GM13976 (cell line): Measurements from ENCODE around the gene PPP2R5C.
A peak's percentile ranks its signal among the peaks of the same experiment; 100 is the strongest.

Experiments
- DNase-seq: peaks from one replicate; pipeline ENCODE4 v3.0.0; 2012; ENCODE audit warnings: low spot score
- CTCF ChIP-seq: IDR thresholded peaks from 2 replicates; pipeline ENCODE4 v1.5.1; 2012; ENCODE audit warnings: borderline replicate concordance, mild to moderate bottlenecking; ENCODE audit not compliant: insufficient read depth; ENCODE audit errors: extremely low read depth, missing control alignments, control extremely low read depth
- in situ Hi-C: fragments of 300-500 bp; cut with MboI; formaldehyde crosslinking; loops from one replicate; pipeline ENCODE4 v1.12.0; 2022; ENCODE audit warnings: low sequenced_read_pairs, mixed read lengths, inconsistent platforms; ENCODE audit not compliant: unreplicated experiment

PPP2R5C gene

DNA sequence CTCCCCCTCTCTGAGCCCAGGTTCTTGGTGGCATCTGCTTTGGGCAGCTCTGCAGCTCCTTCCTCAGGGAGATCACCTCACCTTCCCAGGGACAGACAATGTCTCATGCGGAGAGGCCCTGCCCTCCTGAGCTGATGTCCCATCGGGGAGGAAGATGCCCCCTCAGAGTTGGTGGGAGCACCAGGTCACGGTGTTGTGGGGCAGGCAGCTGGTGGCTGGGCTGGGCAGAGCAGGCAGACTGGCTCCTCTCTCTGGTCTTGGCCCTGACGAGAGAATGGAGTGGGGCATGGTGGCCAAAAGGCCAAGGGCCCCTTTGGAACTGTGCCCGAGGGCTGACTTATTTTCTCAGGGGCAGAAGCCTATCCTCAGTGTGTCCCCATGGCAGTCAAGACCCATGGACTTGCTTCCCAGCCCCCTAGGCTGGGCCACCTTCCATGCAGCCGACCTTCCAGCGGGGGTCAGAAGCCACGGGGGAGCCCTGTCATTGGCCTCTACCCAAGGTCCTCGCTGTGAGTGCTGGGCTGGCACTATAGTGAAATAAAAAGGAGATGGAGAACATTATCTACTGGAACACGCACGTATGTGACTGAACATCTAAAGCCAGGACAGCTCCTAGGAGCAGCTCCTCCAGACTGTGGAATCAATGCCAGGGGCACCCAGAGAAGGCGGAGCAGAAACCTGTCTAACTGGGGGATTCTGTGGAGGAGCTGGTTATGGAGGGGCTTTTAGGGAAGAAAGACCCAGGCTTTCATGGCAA lies 21.9 kb downstream of the PPP2R5C start:
- no peak for DNase-seq
- in situ Hi-C loops = no loop called here
- TF ChIP-seq CTCF = no peak

DNA sequence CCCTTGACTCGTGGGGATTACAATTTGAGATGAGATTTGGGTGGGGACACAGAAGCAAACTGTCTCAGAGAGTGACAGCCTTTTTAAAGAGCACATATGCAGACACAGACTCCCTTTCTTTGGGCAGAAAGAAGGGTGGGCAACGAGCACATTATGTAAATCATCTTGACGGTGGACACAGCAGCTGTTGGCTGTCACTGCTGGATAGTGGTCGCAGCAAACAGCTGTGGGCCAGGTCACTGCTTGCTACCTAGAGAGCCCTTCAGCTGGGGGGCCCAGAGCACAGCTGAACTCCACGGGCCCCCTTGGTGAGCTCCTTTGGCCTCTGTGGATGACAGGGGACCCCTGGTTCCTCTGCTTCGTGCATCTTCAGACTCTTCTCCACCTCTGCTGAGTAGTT lies 23.1 kb downstream of the PPP2R5C start:
- no peak for TF ChIP-seq CTCF
- DNase-seq = no peak
- in situ Hi-C loops = no loop called here

- in situ Hi-C loops = no loop called here
- no peak for DNase-seq
Measured at GRCh38 chr14:101788016-101788635, 26.6 kb downstream of the PPP2R5C start.

DNA sequence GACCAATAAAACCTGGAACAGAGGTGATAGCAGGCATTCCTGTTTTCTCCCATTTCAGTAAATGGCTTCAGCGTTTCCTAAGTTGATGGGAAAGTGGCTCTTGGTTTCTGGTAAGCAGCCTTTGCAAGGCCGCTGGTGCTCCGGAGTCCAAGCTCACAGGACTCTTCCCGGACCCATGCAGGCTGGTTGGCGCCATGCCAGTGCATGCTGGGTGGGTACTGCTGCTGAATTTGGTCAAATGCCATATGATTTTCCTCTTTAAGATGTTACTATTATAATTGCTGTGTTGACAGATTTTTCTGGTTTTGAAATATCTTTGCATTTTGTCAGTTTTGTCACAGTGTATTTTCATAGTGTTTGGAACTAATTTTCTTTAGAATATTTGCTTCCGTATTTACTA lies 27.7 kb downstream of the PPP2R5C start:
- no peak for DNase-seq
- TF ChIP-seq CTCF = no peak
- in situ Hi-C loops = no loop called here

More at GRCh38 chr14:101788016-101788635, 26.6 kb downstream of the PPP2R5C start:
- TF ChIP-seq CTCF = no peak

- in situ Hi-C loops = no loop called here
- DNase-seq = no peak
- no peak for TF ChIP-seq CTCF
Measured at GRCh38 chr14:101790232-101790631, 28.7 kb downstream of the PPP2R5C start.

DNA sequence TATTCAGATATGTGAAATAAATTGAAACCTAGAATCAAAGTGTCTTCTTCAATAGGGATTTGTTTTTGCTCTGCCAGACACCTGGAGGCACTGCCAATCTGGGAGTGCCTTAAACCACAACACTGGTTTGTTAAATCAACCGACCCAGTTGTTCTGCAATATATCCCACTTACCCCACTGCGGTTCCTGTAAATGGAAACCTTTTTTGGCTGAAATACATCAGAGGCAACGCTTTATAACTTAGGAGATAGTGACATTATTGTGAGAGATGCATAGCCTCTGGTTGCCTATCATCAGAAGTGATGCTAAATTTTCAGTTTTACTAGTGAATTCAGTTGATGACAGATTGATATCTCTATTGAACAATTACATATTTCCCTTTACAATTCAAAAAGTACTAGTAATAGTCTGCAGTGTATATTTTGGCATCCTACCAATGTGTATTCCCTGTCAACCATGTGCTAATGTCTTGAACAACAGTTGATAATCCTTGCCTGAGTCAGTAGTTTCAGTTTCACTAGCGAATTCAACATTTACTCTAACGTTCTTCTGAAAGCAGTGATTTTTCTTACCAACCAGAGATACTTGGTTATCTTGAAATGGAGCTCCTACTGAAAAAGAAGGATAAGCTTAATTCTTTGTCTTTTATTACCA lies 30.5 kb downstream of the PPP2R5C start:
- in situ Hi-C loops = no loop called here
- no peak for TF ChIP-seq CTCF
- DNase-seq = peak; percentile 61
